ENCODE measurements around the gene ENSA. TPM values are rescaled to one million over a fixed set of nuclear protein-coding genes. Genes with fewer than 3 reads are reported as not detected.

Gene ENSA
- total and polyA plus RNA-seq, 12 donors, result 91.8 to 215 (median 112) TPM

- TF ChIP-seq POLR2A (IDR thresholded peaks at IDR 0.05), result no peak
- no peak for TF ChIP-seq CTCF (IDR thresholded peaks at IDR 0.05)
- Histone ChIP-seq H3K9me3 (replicated peaks in 1 of 3) (no peaks in the 10 kb centered on the region), H3K36me3 (replicated peaks in 1 of 2) (peaks cover 0 to 64% of the 10 kb centered on the region in 2 donors), H3K4me3 (no peak overlapping the region), H3K4me1 (replicated peaks in 1 of 2) (peaks cover 28 to 46% of the 10 kb centered on the region in 2 donors), H3K27ac (peak overlapping the region in 4 of 5 donors; percentile 29 to 76 (median 46)), H3K27me3 (no peaks in the 10 kb centered on the region)
- peak in 3 of 7 donors; percentile 42 to 63 (median 46) for DNase-seq
- intact Hi-C loops (cut with DNase I), result loop anchor here (5.0 kb wide), 3 partner anchors 45 to 65 kb away; partner anchors contain the start of gene MCL1 (in 1 of the 2)
- WGBS, 4 donors, result 11 to 15% (median 13%) methylated on average over 8 of the region's 8 CpGs
Observed at GRCh38 chr1:150622303-150622975, 7.0 kb downstream of the ENSA start.

- TF ChIP-seq POLR2A (IDR thresholded peaks at IDR 0.05) (no peak), CTCF (IDR thresholded peaks at IDR 0.05) (peak; percentile 52 to 79 (median 70))
- peak overlapping the region in 4 of 5 donors; percentile 28 to 76 (median 56) for H3K27ac ChIP-seq
- peaks cover 28 to 44% of the 10 kb centered on the region in 2 donors for H3K4me1 ChIP-seq (replicated peaks in 1 of 2)
- intact Hi-C loops (cut with DNase I), result loop anchor here (5.0 kb wide), 3 partner anchors 44 to 64 kb away; partner anchors contain the start of gene MCL1 (in 1 of the 2)
- no peaks in the 10 kb centered on the region for H3K9me3 ChIP-seq (replicated peaks in 1 of 3)
- DNase-seq, result peak in 6 of 7 donors; percentile 53 to 85 (median 63)
- WGBS, 4 donors, result 47 to 56% (median 54%) methylated on average over 8 of the region's 8 CpGs
- no peak overlapping the region for H3K4me3 ChIP-seq
- peaks cover 0 to 63% of the 10 kb centered on the region in 2 donors for H3K36me3 ChIP-seq (replicated peaks in 1 of 2)
- no peaks in the 10 kb centered on the region for H3K27me3 ChIP-seq
Observed at GRCh38 chr1:150621497-150622302, 7.7 kb downstream of the ENSA start.

GRCh38 chr1:150620919-150621318, 8.5 kb downstream of the ENSA start:
- no peaks in the 10 kb centered on the region for H3K27me3 ChIP-seq
- intact Hi-C loops (cut with DNase I), result loop anchor here (5.0 kb wide), 3 partner anchors 44 to 64 kb away; partner anchors contain the start of gene MCL1 (in 1 of the 2)
- WGBS, 4 donors, result 89 to 100% (median 97%) methylated on average over 2 of the region's 2 CpGs
- no peaks in the 10 kb centered on the region for H3K9me3 ChIP-seq (replicated peaks in 1 of 3)
- H3K4me3 ChIP-seq, result no peak overlapping the region
- H3K4me1 ChIP-seq (replicated peaks in 1 of 2), result peaks cover 28 to 41% of the 10 kb centered on the region in 2 donors
- peak overlapping the region in 4 of 5 donors; percentile 28 to 79 (median 68) for H3K27ac ChIP-seq
- peaks cover 0 to 55% of the 10 kb centered on the region in 2 donors for H3K36me3 ChIP-seq (replicated peaks in 1 of 2)
- TF ChIP-seq POLR2A (IDR thresholded peaks at IDR 0.05) (no peak), CTCF (IDR thresholded peaks at IDR 0.05) (no peak)
- no peak for DNase-seq

Measured in adrenal gland (tissue), 12 donors.